HG03469 (cell line): ENCODE results near the gene WNT1.

Experiments used
- ATAC-seq: cut with Tn5 transposase; IDR thresholded peaks from one replicate; pipeline ENCODE4 v1.9.1; 2021; ENCODE audit warnings: mild to moderate bottlenecking, moderate library complexity, moderate number of reproducible peaks; ENCODE audit not compliant: unreplicated experiment

WNT1 gene

GRCh38 chr12:48998497-48999353 lies 20.6 kb downstream of the WNT1 start:
- no peak for ATAC-seq

GRCh38 chr12:48999371-49000131 lies 21.4 kb downstream of the WNT1 start, which contains the start of gene DDN:
DDN (minus strand) TSS chr12:48999375; CDS start chr12:48999287, 88 bp downstream.
- no peak for ATAC-seq

GRCh38 chr12:49000346-49000745 lies 22.2 kb downstream of the WNT1 start:
- no peak for ATAC-seq

- no peak for ATAC-seq
Observed at GRCh38 chr12:49008943-49009342, 30.8 kb downstream of the WNT1 start.

- no peak for ATAC-seq
Observed at GRCh38 chr12:49010092-49010668, 32.1 kb downstream of the WNT1 start.

- no peak for ATAC-seq
Observed at GRCh38 chr12:49012739-49013138, 34.6 kb downstream of the WNT1 start.

- ATAC-seq, result no peak
Observed at GRCh38 chr12:49013428-49013827, 35.3 kb downstream of the WNT1 start.

- no peak for ATAC-seq
Observed at GRCh38 chr12:49014547-49014946, 36.4 kb downstream of the WNT1 start.

- no peak for ATAC-seq
Observed at GRCh38 chr12:49015196-49015595, 37.1 kb downstream of the WNT1 start.

- no peak for ATAC-seq
Observed at GRCh38 chr12:49017891-49018260, 39.8 kb downstream of the WNT1 start.

- peak; percentile 83 for ATAC-seq
Observed at GRCh38 chr12:49018261-49019119, 40.4 kb downstream of the WNT1 start, which contains the start of gene PRKAG1. PRKAG1 (minus strand) TSS chr12:49018776; CDS start chr12:49018740, 36 bp downstream.

GRCh38 chr12:49019120-49019430 lies 41.0 kb downstream of the WNT1 start:
- no peak for ATAC-seq

GRCh38 chr12:49019443-49020324 lies 41.6 kb downstream of the WNT1 start:
- ATAC-seq, result no peak

GRCh38 chr12:49020441-49020840 lies 42.3 kb downstream of the WNT1 start:
- ATAC-seq, result no peak

GRCh38 chr12:49021292-49021915 lies 43.3 kb downstream of the WNT1 start:
- no peak for ATAC-seq

GRCh38 chr12:49022558-49023178 lies 44.5 kb downstream of the WNT1 start:
- ATAC-seq, result no peak

GRCh38 chr12:49023812-49024211 lies 45.7 kb downstream of the WNT1 start:
- no peak for ATAC-seq

- no peak for ATAC-seq
Observed at GRCh38 chr12:49024543-49024942, 46.4 kb downstream of the WNT1 start.

GRCh38 chr12:49025463-49025862 lies 47.3 kb downstream of the WNT1 start:
- no peak for ATAC-seq
